GM19468 (cell line): ENCODE results near the gene STARD6.
"Not testable (repeated sequence)": the region's sequence is repeated elsewhere in the genome, so short reads cannot be mapped to it uniquely, and the experiment has no call there.

Source experiments
- ATAC-seq: cut with Tn5 transposase; IDR thresholded peaks from one replicate; pipeline ENCODE4 v1.9.1; 2021; ENCODE audit warnings: mild to moderate bottlenecking, moderate library complexity, moderate number of reproducible peaks; ENCODE audit not compliant: unreplicated experiment; ENCODE audit errors: extremely low read depth

Gene STARD6

DNA sequence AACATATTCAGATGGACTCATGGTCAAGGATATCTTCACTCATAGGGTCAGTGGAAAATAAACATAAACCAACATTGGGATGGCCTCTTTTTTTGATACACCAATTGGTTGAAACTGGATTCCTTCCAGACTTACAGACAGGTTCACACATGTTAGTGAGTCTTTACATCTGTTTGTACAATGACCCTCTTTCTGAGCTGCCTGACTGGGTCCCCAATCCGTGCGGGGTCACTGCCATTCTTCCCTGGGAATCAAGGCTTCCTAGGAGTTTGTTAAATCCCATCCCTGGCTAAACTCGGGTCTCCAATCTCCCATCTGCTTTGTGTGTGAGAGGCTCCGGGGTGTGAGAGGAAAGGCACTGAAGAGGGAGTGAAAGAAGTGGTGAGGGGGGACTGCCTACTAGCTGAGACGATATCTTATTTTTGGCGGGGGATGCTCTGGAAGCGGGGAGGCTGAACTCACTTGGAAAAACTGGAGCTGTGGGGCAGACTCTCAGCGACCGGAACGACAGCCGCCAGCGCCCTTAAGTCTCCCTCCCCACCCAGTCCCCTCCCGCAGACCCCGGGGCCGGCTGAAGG lies 487 bp downstream of the STARD6 start:
- ATAC-seq: no peak

DNA sequence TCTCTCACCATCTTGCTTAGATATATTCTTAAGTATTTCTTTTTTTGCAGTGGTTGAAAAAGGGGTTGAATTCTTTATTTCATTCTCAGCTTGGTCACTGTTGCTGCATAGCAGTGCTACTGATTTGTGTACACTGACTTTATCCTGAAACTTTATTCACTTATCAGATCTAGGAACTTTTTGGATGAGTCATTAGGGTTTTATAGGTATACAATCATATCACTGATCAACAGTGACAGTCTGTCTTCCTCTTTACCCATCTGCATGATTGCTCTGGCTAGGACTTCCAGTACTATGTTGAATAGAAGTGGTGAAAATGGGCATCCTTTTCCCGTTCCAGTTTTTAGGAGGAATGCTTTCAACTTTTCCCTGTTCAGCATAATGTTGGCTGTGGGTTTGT lies 6.5 kb downstream of the STARD6 start:
- no peak for ATAC-seq

DNA sequence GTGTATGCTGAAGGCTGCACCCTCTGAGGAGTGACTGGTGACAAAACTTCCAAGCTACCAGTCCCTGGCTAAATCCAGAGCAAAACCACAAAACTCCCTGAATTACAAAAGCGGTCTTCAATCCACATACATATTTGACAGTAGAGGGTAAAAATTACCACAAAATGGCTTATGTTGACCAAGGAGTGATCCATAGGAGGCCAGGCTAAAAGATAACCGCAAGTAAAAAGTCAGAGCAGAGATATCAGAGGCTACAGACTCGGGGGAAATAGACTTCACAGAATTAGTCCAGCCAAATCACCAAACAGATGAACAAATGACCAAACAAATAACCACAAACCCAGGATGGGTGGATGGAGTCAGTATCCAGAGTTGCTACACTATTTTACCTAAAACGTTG lies 19.4 kb downstream of the STARD6 start:
- no peak for ATAC-seq

DNA sequence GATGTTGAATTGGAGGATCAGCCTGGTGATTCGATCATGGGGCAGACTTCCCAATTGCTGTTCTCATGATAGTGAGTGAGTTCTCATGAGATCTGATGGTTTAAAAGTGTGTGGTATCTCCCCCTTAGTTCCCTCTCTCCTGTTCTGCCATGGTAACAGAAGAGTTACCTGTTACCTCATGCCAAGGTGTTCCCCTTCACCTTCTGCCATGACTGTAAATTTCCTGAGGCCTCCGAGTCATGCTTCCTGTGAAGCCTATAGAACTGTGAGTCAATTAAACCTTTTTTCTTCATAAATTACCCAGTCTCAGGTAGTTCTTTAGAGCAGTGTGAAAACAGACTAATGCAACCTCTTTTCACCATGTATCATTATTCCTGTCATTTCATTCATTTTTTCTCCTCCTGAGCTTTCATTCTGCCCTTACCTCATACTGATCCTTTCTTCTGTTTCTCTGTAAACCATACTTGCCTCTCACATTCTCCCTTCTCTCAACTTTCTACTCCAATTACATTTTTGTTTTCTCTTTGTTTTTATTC lies 22.0 kb downstream of the STARD6 start:
- ATAC-seq: no peak

DNA sequence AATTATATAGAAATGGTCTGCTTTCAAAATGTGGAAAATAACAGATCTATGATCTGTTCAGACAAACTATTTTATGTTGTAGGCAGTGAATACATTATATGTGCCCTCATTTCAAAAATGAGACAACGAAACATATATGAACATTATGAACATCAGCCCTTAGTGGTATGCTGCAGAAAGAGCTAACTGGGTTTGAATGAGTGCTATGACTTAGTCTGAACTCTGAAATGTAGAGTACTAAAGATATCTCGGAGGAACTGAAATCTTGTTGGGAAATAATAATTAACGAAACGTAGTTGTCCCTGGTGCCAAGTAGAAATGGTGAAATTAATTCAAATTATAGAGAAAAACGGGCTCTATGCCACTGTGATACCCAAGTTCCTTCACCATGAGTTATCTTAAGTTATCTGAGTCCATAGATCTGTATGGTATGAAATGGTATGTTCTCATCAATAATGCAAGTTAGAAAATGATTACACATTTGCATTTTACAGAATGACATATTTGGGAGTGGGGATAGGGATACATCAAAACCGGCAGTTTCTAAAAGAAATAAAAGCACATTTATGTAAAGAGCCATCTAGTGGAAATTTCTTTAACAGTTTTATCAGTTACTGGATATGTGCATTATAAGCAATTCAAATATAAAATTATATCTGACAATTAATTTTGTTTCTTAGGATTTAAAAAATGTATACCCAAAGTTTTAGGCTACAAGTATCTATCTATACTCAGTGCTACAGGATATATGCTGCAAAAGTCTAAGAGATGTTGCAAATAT lies 26.7 kb downstream of the STARD6 start:
- no peak for ATAC-seq

DNA sequence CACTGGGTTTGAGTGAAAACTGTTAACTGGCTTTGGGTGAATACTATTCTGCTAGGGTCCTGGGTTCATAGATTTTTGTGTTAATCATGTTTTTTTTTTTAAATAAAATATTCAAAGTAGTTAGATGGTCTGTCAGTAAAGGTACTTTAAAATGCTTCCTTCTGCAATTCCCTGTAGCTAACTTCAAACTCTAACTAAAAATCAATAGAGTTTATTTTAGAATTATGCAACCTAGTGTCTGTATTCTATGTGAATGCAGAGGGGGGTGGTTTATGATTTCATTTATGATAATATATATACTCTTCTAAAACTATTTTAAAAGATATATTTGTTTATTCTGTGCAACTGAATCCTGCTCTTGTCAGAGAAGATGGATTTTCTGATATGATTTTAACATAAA lies 27.9 kb downstream of the STARD6 start:
- no peak for ATAC-seq

DNA sequence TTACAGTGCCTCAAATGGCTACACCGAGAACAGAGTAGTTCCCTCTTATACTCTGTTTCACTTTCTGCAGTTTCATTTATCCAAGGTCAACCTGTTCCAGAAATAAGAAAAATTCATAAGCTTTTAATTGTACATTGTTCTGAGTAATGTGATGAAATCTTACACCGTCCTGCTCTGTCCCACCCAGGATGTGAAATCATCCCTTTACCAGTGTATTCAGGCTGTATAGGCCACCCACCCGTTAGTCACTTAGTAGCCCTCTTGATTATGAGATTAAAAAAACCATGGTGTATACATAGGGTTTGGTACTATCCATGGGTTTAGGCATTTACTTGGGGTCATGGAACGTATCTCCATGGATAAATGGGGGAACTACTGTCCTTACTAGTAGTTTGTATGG lies 29.8 kb downstream of the STARD6 start:
- no peak for ATAC-seq

DNA sequence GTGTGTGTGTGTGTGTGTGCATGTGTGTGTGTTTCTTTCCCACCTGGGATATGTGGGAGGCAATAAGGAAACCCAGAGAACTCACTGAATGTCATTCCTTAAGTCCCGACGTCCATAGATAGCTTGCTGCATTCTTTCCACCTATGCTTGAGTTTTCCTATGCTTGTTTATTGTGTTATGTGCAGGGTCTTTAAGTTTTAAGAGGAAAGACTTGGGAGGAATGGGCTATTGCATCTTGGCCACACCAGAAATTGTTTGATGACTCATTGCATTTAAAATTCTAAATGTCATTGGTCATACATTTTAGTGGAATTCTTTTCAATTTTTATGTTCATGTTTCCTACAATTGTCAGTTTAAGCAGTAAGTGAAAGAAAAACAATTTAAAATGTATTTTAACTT lies 33.7 kb downstream of the STARD6 start:
- no peak for ATAC-seq

DNA sequence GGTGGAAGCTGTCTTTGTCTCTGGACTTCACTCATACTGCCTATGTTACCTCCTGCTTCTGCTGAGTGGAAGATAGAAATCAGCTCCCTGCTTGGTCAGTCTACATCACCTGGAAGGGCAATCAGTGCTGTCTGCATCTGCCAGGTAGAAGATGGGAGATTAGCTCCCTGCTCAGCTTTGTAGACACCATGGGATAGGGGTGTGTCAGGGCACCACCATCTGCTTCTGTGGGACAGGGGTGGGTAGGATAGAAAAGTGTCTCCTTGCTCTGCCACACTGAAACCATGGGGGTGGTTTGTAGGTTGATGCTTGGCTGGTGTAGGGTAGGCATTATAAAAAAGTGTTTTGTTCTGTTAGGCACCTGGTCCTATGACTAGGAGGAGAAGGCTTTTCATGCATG lies 34.1 kb downstream of the STARD6 start:
- no peak for ATAC-seq

DNA sequence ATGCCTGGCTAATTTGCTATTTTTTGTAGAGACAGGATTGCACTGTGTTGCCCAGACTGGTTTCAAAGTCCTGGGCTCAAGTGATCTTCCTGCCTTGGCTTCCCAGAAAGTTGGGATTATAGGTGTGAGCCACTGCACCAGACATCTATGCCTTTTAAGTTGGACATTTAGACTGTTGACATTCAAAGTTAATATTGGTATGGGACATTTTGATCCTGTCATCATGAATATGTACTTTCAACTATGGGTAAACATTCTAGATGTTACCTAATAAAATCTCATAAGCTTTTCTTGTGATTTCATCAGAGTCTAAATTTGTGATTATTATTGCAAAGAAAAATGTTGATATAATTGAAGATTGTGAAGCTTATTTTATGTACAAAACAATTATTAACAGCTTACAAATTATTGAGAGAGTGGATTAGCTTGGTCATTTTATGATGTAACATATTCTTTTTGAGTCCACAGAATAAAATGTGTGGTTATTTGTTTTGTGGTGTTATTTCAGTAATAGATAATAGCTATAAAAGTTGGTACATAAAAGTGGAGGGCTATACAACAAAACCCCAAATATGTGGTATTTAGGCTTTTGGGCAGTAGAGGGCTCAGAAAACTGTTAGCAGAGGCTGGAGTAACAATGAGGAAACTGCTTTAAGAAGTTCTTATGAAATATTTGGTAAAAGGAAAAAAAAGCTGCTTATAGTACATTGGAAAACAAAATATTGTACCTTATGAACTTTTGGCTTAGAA lies 41.4 kb downstream of the STARD6 start:
- no peak for ATAC-seq

DNA sequence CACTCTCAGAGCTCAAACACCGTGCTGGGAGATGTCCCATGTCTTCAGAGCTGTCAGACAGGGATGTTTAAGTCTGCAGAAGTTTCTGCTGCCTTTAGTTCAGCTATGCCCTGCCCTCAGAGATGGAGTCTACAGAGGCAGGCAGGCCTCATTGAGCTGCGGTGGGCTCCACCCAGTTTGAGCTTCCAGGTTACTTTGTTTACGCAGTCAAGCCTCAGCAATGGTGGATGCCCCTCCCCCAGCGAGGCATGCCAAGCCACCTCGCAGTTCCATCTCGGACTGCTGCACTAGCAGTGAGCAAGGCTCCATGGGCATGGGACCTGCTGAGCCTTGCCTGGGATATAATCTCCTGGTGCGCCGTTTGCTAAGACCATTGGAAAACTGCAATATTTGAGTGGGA lies 48.1 kb downstream of the STARD6 start:
- not testable (repeated sequence) for ATAC-seq

DNA sequence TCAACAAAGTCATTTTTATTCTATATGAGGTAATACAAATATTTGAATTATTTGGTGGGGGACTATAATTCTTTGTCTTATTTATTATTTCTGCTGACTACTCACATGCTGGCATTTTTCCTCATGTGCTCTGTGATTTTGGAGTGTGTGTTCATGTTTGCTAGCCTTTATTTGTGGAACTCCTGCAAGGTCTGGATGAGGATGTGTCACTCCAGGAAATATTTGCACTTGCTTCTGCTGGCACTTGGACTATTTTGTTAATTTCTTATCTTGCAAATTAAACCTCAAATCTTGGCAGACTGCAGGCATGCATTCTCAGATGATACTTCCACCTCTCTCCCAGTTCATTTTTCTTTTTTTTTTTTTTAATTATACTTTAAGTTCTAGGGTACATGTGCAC lies 54.2 kb downstream of the STARD6 start:
- ATAC-seq: no peak

DNA sequence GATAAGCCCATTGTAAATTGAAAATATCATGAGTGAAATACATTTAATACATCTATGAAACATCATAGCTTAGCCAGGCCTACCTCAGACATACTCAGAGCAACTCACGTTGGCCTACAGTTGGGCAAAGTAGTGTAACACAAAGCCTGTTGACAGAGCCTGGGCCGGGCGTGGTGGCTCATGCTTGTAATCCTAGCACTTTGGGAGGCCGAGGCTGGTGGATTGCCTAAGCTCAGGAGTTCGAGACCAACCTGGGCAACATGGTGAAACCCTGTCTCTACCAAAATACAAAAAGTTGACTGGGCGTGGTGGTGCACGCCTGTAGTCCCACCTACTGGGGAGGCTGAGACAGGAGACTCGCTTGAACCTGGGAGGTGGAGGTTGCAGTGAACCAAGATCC lies 58.7 kb downstream of the STARD6 start:
- ATAC-seq: not testable (repeated sequence)

DNA sequence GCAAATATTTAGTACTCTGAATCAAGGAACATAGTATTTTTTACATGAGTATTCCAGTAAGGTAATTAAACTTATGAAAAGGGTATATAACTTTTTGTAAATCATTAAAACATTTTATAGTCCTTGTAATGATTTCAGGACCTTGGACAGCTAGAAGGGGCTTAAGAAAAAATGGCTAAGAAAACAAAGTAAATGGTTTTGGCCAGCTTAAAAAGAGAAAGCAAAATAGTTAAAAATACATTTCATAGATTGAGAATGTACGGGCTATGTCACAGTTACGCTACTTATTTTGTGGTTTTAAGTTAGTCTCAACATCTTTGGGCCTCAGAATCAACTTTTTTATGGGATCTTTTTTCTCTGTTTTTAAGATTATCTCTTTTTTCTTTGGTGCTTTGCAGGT lies 61.6 kb downstream of the STARD6 start:
- no peak for ATAC-seq

DNA sequence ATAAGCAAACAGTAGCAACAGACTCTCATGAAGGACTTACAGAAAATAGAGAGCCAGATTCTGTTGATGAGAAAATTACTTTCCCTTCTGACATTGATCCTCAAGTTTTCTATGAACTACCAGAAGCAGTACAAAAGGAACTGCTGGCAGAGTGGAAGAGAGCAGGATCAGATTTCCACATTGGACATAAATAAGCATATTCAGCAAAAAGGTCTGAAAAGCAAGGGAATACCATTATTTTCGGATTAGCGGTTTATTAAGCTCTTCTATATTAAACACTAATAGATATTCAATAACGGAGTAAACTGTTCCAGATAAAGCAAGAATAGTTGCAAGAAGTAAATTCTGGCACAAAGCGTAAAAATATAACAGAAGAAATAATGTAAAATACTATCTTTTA lies 63.4 kb downstream of the STARD6 start:
- ATAC-seq: no peak

DNA sequence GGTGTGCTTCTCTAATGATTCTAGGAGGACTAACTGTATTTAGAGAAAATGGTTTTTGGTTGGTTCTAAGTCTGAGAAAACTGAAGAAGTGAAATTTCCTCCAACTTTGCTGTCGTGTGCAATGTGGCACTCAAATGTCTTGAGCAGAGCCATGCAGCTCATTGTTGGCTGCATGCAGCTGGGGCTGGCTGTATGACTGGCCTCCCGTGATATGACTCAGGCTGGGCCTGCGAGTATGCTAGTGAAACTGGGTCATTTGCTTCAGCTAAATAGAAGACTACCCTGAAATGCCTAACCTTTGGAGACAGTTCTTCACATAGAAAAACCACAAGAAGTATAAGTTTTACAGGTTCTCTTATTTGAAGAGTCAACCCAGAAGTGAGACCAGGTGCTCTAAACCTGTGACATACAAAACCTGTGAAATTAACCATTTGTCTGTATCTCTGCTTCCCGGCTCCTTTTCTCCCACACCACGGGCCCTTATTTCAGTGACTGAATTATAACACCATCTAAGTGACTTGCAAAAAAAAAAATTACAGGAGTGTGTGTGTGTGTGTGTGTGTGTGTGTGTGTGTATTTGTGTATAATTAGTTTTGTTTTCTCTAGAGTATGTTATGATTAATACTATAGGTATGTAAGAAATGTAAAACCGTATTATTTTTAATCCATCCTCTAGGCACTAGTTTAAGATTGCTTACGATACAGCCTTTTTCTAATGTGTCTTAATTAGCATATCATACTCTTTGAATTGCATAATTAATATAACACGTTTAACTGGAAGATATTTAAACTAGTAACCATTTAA lies 72.5 kb downstream of the STARD6 start:
- ATAC-seq: peak; percentile 100

DNA sequence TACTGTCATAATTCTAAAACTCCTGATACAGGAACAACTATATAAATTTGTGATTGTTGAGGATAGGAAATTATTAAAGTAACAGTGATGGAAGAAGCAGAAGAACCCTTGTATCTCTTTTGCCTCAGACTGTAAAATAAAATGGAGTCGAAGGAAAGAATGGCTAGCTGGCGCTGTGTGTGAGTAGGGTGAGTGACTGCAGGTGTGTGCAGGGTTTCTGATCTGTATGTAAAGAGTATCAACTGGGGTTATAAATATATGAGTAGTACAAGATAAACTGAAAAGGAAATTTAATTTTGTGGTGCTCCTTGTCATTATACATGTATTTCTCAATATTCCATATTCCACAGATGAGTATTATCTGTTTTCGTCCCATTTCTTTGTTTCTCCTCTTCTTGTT lies 73.1 kb downstream of the STARD6 start:
- ATAC-seq: peak; percentile 7

DNA sequence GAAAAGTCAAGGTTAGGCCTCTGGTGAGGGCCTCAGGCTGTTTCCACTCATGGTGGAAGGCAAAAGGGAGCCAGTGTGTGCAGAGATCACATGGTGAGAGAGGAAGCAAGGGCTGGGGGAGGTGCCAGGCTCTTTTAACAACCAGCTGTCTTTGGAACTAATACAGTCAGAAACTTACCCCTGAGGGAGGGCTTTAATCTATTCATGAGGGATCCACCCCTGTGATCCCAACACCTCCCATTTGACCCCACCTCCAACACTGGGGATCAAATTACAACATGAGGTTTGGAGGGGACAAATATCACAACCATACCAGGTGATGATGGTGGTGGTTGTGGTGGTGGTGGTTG lies 77.5 kb downstream of the STARD6 start:
- ATAC-seq: no peak

DNA sequence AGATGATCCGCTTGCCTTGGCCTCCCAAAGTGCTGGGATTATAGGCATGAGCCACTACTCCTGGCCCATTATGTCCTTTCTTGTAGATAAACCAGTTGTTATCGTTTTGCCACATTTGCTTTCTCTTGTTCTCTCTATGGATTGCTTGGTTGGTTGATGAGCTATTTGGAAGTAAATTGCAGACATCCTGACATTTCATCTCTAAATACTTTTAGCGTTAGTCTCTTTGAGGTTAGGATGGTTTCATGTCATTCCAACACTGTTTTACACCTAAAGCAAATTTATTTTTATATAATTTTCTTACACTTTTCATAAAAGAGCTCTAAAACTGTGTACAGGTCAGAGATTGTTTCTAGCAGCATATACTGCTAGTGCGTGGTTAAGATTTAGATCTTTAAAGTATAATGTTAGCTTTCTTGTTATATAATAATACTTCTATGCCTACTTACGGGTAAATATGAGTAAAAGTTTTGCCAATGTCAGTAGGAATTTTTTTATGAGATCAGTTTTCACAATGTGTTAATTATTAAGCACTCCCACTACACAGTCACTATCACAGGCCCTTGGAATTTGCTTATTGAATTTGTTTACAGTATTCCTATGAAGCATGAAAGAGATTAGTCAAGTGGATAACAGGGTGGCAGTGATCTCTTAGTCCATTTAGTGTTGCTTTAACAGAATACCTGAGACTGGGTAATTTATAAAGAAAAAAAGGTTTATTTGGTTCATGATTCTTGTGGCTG lies 78.0 kb downstream of the STARD6 start:
- ATAC-seq: no peak

DNA sequence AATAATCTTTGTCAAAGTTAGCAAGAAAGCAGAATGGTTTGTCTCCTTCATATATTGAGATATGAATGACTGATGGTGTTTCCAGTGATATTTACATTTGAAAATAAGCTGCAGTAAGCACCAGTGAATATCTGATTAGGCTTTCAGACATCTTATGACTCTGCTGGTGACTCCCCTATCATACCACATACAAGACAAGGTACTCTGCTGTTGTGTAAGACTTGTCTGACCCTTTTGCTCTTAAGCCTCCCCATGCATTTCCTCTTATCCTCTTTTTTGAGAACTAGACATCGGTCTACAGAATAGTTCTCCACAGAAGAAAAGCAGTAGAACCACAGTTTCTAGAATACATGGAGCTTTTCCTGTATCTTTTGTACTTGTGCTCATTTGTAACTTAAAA lies 79.0 kb downstream of the STARD6 start:
- no peak for ATAC-seq
